Measurements from ENCODE around the gene TCTN3.
"Not testable (repeated sequence)": the region's sequence is repeated elsewhere in the genome, so short reads cannot be mapped to it uniquely, and the experiment has no call there.

The TCTN3 gene

DNA sequence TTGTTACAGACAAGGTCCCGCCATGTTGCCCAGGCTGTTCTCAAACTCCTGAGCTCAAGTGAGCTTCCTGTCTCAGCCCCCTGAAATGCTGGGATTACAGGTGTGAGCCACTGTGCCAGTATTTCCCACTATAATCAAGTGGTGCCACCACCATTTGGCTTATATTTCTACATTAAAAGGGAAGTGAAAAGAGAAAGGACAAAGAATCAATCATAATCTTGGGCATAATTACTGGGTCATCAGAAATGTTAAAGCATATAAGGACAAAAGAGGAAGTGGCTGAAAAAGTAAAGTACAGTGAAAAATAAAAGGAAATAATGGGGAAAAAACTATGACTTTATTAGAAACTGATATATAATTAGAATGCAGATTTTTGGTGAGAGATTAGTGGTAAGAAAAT is 36.5 kb upstream of the TCTN3 start:
- TF ChIP-seq, protein P1, sequence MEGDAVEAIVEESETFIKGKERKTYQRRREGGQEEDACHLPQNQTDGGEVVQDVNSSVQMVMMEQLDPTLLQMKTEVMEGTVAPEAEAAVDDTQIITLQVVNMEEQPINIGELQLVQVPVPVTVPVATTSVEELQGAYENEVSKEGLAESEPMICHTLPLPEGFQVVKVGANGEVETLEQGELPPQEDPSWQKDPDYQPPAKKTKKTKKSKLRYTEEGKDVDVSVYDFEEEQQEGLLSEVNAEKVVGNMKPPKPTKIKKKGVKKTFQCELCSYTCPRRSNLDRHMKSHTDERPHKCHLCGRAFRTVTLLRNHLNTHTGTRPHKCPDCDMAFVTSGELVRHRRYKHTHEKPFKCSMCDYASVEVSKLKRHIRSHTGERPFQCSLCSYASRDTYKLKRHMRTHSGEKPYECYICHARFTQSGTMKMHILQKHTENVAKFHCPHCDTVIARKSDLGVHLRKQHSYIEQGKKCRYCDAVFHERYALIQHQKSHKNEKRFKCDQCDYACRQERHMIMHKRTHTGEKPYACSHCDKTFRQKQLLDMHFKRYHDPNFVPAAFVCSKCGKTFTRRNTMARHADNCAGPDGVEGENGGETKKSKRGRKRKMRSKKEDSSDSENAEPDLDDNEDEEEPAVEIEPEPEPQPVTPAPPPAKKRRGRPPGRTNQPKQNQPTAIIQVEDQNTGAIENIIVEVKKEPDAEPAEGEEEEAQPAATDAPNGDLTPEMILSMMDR (IDR thresholded peaks at IDR 0.05; ENCODE audit: insufficient read depth, low read length, missing control alignments): no peak
- CTCF ChIA-PET: interaction anchor here (1.4 to 2.7 kb wide), 2 partner anchors 36 to 112 kb away, joined by 5 to 7 read pairs; partner anchors contain the start of gene TCTN3
- POLR2A ChIA-PET: interaction anchor here (0.5 kb wide), 1 partner anchor 314 kb away, joined by 4 read pairs; no protein-coding TSS in a partner anchor
- DNase-seq (ENCODE audit: low read depth, low spot score): no peak
- H3K4me3 ChIP-seq (ENCODE audit: low read depth, low read length): no peak overlapping the region

DNA sequence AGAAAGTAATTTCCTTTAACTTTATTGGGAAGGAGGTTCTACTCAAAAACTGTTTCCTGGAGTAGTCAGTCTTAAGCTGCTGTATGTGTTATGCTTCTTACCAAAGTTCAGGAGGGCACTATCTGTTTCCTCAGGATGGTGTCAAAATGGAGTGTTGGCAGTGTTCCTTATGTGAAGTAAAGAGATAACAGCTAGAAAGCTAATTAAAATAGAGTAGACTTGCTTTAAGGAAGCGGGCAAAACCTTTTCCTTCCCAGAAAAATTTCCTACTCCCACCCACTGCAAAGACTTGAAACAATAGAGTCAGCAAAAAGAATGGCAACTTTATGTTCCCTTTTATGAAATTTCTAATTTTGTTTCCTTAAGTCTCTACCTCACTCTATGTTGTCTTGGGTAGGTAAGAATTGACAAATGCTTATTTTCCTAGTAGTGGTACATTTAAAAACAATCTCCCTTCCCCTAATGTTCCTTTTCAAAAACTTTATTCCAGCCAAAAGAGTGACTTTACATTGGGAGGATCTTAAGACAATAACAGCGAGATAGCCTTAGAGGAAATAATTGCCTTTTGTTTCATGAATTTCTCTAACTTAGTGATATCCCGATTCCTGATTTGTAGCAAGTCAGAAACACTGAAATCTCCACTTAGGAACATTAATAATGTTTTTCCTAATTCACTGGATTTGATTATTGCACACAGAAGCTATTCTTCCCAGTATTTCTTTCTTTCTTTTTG is 35.8 kb upstream of the TCTN3 start:
- CTCF ChIA-PET: interaction anchor here (2.7 kb wide), 1 partner anchor 112 kb away, joined by 7 read pairs; no protein-coding TSS in a partner anchor
- TF ChIP-seq, protein P1 (IDR thresholded peaks at IDR 0.05; ENCODE audit: insufficient read depth, low read length, missing control alignments): no peak
- H3K4me3 ChIP-seq (ENCODE audit: low read depth, low read length): no peak overlapping the region
- DNase-seq (ENCODE audit: low read depth, low spot score): no peak
- POLR2A ChIA-PET: no interaction called here

DNA sequence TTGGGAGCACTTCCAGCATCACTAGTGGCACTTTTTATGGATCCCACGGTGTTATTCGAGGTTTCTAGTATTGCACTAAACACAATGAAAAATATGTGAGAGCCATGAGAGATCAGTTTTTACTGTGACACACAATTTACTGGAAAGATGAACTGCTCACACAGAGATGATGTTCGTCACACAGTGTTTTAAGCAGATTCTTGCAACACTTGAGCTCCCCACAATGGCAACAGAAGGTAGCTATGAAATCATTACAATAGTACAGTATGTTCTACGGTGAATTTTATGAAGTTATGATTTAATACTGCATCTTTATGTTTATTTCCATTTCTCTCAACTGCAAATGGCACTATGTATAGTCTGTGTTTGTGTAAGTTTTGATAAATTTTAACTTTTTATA is 34.8 kb upstream of the TCTN3 start:
- no peak for DNase-seq (ENCODE audit: low read depth, low spot score)
- TF ChIP-seq, protein P1 (IDR thresholded peaks at IDR 0.05; ENCODE audit: insufficient read depth, low read length, missing control alignments): no peak
- H3K4me3 ChIP-seq (ENCODE audit: low read depth, low read length): no peak overlapping the region
- ChIA-PET POLR2A (no interaction called here), CTCF (no interaction called here)

DNA sequence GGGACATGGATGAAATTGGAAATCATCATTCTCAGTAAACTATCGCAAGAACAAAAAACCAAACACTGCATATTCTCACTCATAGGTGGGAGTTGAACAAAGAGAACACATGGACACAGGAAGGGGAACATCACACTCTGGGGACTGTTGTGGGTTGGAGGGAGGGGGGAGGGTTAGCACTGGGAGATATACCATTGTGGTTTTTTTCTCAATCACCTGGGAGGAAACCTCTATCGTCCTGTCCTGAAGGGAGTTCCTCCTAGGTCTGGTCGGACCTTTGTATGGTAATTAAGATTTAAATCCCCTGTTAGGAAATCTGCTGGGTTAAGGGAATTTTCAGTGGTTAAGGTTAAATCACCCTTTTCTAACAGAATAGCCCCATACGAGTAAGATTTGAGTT is 28.8 kb upstream of the TCTN3 start:
- DNase-seq (ENCODE audit: low read depth, low spot score); POLR2A ChIA-PET; H3K4me3 ChIP-seq (ENCODE audit: low read depth, low read length): not testable (repeated sequence)
- CTCF ChIA-PET: interaction anchor here (1.8 kb wide), 1 partner anchor 142 kb away, joined by 4 read pairs; no protein-coding TSS in a partner anchor

DNA sequence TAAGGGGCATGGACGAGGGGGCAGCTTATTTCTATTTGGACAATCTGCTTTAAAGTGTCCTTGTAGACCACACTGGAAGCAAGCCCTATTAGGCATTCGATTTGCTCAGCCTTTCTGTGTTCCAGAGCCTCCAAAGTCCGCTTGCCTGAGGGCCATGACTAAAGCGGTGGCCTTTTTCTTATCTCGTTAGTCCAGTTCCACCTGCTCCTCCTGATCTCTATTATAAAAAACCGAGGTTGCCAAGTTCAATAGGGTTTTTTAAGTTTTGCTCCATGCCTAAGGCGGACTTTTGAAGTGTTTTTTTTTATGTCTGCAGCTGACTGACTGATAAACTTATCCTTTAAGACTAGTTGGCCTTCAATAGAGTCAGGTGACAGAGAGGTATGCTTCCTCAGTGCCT is 27.0 kb upstream of the TCTN3 start:
- CTCF ChIA-PET; DNase-seq (ENCODE audit: low read depth, low spot score); POLR2A ChIA-PET; H3K4me3 ChIP-seq (ENCODE audit: low read depth, low read length): not testable (repeated sequence)

DNA sequence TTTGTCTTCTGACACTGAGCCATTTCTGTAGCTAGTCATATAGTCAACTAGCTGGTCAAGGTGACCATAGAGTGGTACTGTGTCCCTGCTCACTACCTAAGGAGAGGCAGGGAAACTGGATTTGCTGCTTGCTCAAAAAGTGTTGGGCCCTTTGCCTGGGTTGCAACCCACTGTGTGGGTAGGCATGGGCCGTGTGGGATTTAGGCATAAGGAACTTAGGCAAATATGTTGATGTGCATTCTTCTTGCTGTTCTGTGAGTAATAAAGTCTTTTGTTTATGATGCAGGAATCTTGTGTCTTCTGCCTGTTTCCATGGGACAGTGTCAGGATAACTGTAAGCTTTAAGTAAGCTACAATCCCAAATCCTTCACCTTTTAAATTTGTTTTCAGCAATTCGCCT is 23.1 kb upstream of the TCTN3 start:
- TF ChIP-seq, protein P1 (IDR thresholded peaks at IDR 0.05; ENCODE audit: insufficient read depth, low read length, missing control alignments): no peak
- H3K4me3 ChIP-seq (ENCODE audit: low read depth, low read length): no peak overlapping the region
- ChIA-PET CTCF (interaction anchor here (1.2 kb wide), 2 partner anchors 23 to 128 kb away, joined by 4 to 12 read pairs; partner anchors contain the start of gene TCTN3), POLR2A (no interaction called here)
- no peak for DNase-seq (ENCODE audit: low read depth, low spot score)

DNA sequence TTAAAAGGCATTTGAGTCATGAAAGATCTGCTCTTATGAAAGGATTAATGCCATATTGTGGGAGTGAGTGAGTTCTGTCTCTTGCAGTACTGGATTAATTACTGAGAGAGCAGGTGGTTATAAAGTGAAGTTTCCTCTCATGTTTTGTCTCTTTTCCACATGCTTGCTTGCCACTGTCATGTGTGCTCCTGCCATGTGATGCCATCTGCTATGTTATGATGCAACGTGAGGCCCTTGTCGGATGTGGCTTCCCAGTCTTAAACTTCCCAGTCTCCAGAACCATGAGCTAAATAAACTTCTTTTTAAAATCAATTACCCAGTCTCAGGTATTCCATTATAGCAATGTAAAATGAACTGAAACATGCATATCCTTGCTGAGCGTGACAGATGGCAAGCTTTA is 22.7 kb upstream of the TCTN3 start:
- TF ChIP-seq, protein P1 (IDR thresholded peaks at IDR 0.05; ENCODE audit: insufficient read depth, low read length, missing control alignments): no peak
- ChIA-PET POLR2A (no interaction called here), CTCF (interaction anchor here (1.2 kb wide), 1 partner anchor 23 kb away, joined by 12 read pairs; the partner anchor contains the start of gene TCTN3)
- no peak overlapping the region for H3K4me3 ChIP-seq (ENCODE audit: low read depth, low read length)
- no peak for DNase-seq (ENCODE audit: low read depth, low spot score)
